NCI-H2107 (cell line): ENCODE data around the gene DDX10.

Source experiments
- DNase-seq: peaks from one replicate; lab custom pipeline; 2025; lab: John Stamatoyannopoulos, UW

Gene DDX10

GRCh38 chr11:108906826-108907225, 242.0 kb downstream of the DDX10 start:
- no peak for DNase-seq

- no peak for DNase-seq
Observed at GRCh38 chr11:108909041-108909440, 244.2 kb downstream of the DDX10 start.

- no peak for DNase-seq
Observed at GRCh38 chr11:108909921-108910320, 245.1 kb downstream of the DDX10 start.

GRCh38 chr11:108912581-108912980, 247.7 kb downstream of the DDX10 start:
- DNase-seq: no peak

- DNase-seq: no peak
Observed at GRCh38 chr11:108913204-108913603, 248.3 kb downstream of the DDX10 start.

GRCh38 chr11:108914211-108914610, 249.3 kb downstream of the DDX10 start:
- DNase-seq: no peak

- no peak for DNase-seq
Observed at GRCh38 chr11:108914981-108915380, 250.1 kb downstream of the DDX10 start.

GRCh38 chr11:108915666-108916065, 250.8 kb downstream of the DDX10 start:
- no peak for DNase-seq

GRCh38 chr11:108916290-108916689, 251.4 kb downstream of the DDX10 start:
- DNase-seq: no peak

GRCh38 chr11:108916935-108917334, 252.1 kb downstream of the DDX10 start:
- DNase-seq: no peak

GRCh38 chr11:108921211-108921610, 256.3 kb downstream of the DDX10 start:
- no peak for DNase-seq

GRCh38 chr11:108922241-108922640, 257.4 kb downstream of the DDX10 start:
- no peak for DNase-seq

- no peak for DNase-seq
Observed at GRCh38 chr11:108923413-108923812, 258.5 kb downstream of the DDX10 start.

- no peak for DNase-seq
Observed at GRCh38 chr11:108926171-108926840, 261.4 kb downstream of the DDX10 start.

GRCh38 chr11:108926841-108927577, 262.1 kb downstream of the DDX10 start:
- DNase-seq: no peak

- DNase-seq: no peak
Observed at GRCh38 chr11:108927791-108928545, 263.1 kb downstream of the DDX10 start.

GRCh38 chr11:108929241-108929640, 264.4 kb downstream of the DDX10 start:
- DNase-seq: no peak

GRCh38 chr11:108931168-108931567, 266.3 kb downstream of the DDX10 start:
- DNase-seq: no peak

- DNase-seq: no peak
Observed at GRCh38 chr11:108933630-108934029, 268.8 kb downstream of the DDX10 start.

GRCh38 chr11:108934289-108934688, 269.4 kb downstream of the DDX10 start:
- no peak for DNase-seq

- no peak for DNase-seq
Observed at GRCh38 chr11:108934696-108935095, 269.8 kb downstream of the DDX10 start.

GRCh38 chr11:108937746-108938145, 272.9 kb downstream of the DDX10 start:
- DNase-seq: no peak

GRCh38 chr11:108938604-108939003, 273.7 kb downstream of the DDX10 start:
- no peak for DNase-seq
